ENCODE measurements around the gene RNASET2. TPM values are rescaled to one million over a fixed set of nuclear protein-coding genes. Genes with fewer than 3 reads are reported as not detected.
"Not testable (repeated sequence)": the region's sequence is repeated elsewhere in the genome, so short reads cannot be mapped to it uniquely, and the experiment has no call there.

Gene RNASET2
- total and polyA plus RNA-seq, 3 donors from 2014 or later = 44.5 to 56.1 (median 50.2) TPM

GRCh38 chr6:166922937-166923336 is 33.4 kb downstream of the RNASET2 start:
- Histone ChIP-seq H3K4me1 (no peaks in the 10 kb centered on the region), H3K27ac (no peak overlapping the region), H3K4me3 (no peak overlapping the region), H3K36me3 (ENCODE audit: low read depth, missing control alignments) (no peaks in the 10 kb centered on the region), H3K9me3 (no peaks in the 10 kb centered on the region), H3K27me3 (no peaks in the 10 kb centered on the region)
- TF ChIP-seq CTCF (IDR thresholded peaks at IDR 0.05) = no peak
- TF ChIP-seq POLR2A (IDR thresholded peaks at IDR 0.05) = no peak
- 91 to 98% methylated on average over 6 to 7 of the region's 7 CpGs for WGBS, 2 donors
- DNase-seq = no peak
- intact Hi-C loops (cut with DNase I; ENCODE audit: low total_unique reads) = no loop called here

GRCh38 chr6:166921570-166921969 is 34.8 kb downstream of the RNASET2 start:
- DNase-seq = no peak
- no peak overlapping the region for H3K4me3 ChIP-seq
- TF ChIP-seq POLR2A (IDR thresholded peaks at IDR 0.05) (no peak), CTCF (IDR thresholded peaks at IDR 0.05) (no peak)
- no peaks in the 10 kb centered on the region for H3K36me3 ChIP-seq (ENCODE audit: low read depth, missing control alignments)
- no peaks in the 10 kb centered on the region for H3K27me3 ChIP-seq
- no peaks in the 10 kb centered on the region for H3K9me3 ChIP-seq
- WGBS, 2 donors = 91 to 93% methylated on average over 3 of the region's 3 CpGs
- H3K27ac ChIP-seq = no peak overlapping the region
- intact Hi-C loops (cut with DNase I; ENCODE audit: low total_unique reads) = no loop called here
- no peaks in the 10 kb centered on the region for H3K4me1 ChIP-seq

GRCh38 chr6:166916824-166917223 is 39.5 kb downstream of the RNASET2 start:
- 89 to 92% methylated on average over 2 of the region's 2 CpGs for WGBS, 2 donors
- DNase-seq = no peak
- H3K9me3 ChIP-seq = no peaks in the 10 kb centered on the region
- intact Hi-C loops (cut with DNase I; ENCODE audit: low total_unique reads) = no loop called here
- H3K36me3 ChIP-seq (ENCODE audit: low read depth, missing control alignments) = no peaks in the 10 kb centered on the region
- no peaks in the 10 kb centered on the region for H3K4me1 ChIP-seq
- no peak overlapping the region for H3K4me3 ChIP-seq
- TF ChIP-seq POLR2A (IDR thresholded peaks at IDR 0.05) (no peak), CTCF (IDR thresholded peaks at IDR 0.05) (no peak)
- no peak overlapping the region for H3K27ac ChIP-seq
- H3K27me3 ChIP-seq = no peaks in the 10 kb centered on the region

- H3K27ac ChIP-seq; H3K9me3 ChIP-seq; DNase-seq; H3K27me3 ChIP-seq; intact Hi-C loops (cut with DNase I; ENCODE audit: low total_unique reads); H3K4me3 ChIP-seq; H3K4me1 ChIP-seq; H3K36me3 ChIP-seq (ENCODE audit: low read depth, missing control alignments): not testable (repeated sequence)
- WGBS, 2 donors = 59 to 64% methylated on average over 8 of the region's 8 CpGs
These were observed 40.9 kb downstream of the RNASET2 start for GRCh38 chr6:166915484-166915883.

GRCh38 chr6:166914952-166915351 is 41.4 kb downstream of the RNASET2 start:
- 78 to 94% methylated on average over 3 of the region's 3 CpGs for WGBS, 2 donors
- H3K27me3 ChIP-seq; intact Hi-C loops (cut with DNase I; ENCODE audit: low total_unique reads); H3K27ac ChIP-seq; H3K36me3 ChIP-seq (ENCODE audit: low read depth, missing control alignments); H3K4me3 ChIP-seq; H3K9me3 ChIP-seq; DNase-seq; H3K4me1 ChIP-seq: not testable (repeated sequence)

GRCh38 chr6:166911248-166911677 is 45.1 kb downstream of the RNASET2 start:
- 68 to 83% methylated on average over 5 of the region's 5 CpGs for WGBS, 2 donors
- no peak for DNase-seq
- H3K4me3 ChIP-seq = no peak overlapping the region
- no peaks in the 10 kb centered on the region for H3K27me3 ChIP-seq
- no peaks in the 10 kb centered on the region for H3K36me3 ChIP-seq (ENCODE audit: low read depth, missing control alignments)
- intact Hi-C loops (cut with DNase I; ENCODE audit: low total_unique reads) = no loop called here
- TF ChIP-seq CTCF (IDR thresholded peaks at IDR 0.05) (no peak), POLR2A (IDR thresholded peaks at IDR 0.05) (no peak)
- no peak overlapping the region for H3K27ac ChIP-seq
- no peaks in the 10 kb centered on the region for H3K9me3 ChIP-seq
- peaks cover 29% of the 10 kb centered on the region for H3K4me1 ChIP-seq

Data from testis (tissue), 3 donors.